K562 (cell line): ENCODE data around the gene FAM177B. TPM values are rescaled to one million over a fixed set of nuclear protein-coding genes. Genes with fewer than 3 reads are reported as not detected.

Experiments
- ARID1B ChIP-seq: fragments of 450-650 bp; IDR thresholded peaks from 2 replicates; pipeline ENCODE4 v1.6.1; 2016; ENCODE audit warnings: antibody characterized with exemption, mild to moderate bottlenecking, inconsistent platforms
- BCOR ChIP-seq: fragments of 450-650 bp; IDR thresholded peaks from 2 replicates; pipeline ENCODE4 v1.6.1; 2016
- CBFB ChIP-seq: sonication (generic); formaldehyde crosslinking; IDR thresholded peaks from 2 replicates; pipeline ENCODE4 v1.4.0; 2020; ENCODE audit warnings: mild to moderate bottlenecking, missing genetic modification reagents
- ETV5 ChIP-seq: sonication (generic); formaldehyde crosslinking; IDR thresholded peaks from 2 replicates; pipeline ENCODE4 v1.4.0; 2020; ENCODE audit warnings: low read depth, mild to moderate bottlenecking, missing genetic modification reagents
- ILF3 ChIP-seq: fragments of 450-650 bp; IDR thresholded peaks from 2 replicates; pipeline ENCODE4 v1.6.1; 2018; ENCODE audit warnings: antibody characterized with exemption, mild to moderate bottlenecking, moderate library complexity, borderline replicate concordance
- KLF13 ChIP-seq: fragments of 450-650 bp; IDR thresholded peaks from 2 replicates; pipeline ENCODE4 v1.6.1; 2016; ENCODE audit warnings: missing genetic modification characterization, low read depth, mild to moderate bottlenecking, missing compliant biosample characterization, moderate library complexity, borderline replicate concordance
- LEF1 ChIP-seq: fragments of 450-650 bp; IDR thresholded peaks from 2 replicates; pipeline ENCODE4 v1.6.1; 2016; ENCODE audit warnings: mild to moderate bottlenecking
- MEIS2 ChIP-seq: fragments of 450-650 bp; IDR thresholded peaks from 2 replicates; pipeline ENCODE4 v1.6.1; 2014; ENCODE audit warnings: mild to moderate bottlenecking; ENCODE audit not compliant: partially characterized antibody
- MYBL2 ChIP-seq, 2 experiments: fragments of 450-650 bp in 1 of 2; sonication (generic) in 1 of 2; formaldehyde crosslinking in 1 of 2; IDR thresholded peaks; 2 replicates each; pipeline versions ENCODE4 v1.6.1 to v1.8.1; 2017 to 2022; ENCODE audit warnings: borderline replicate concordance in 1 of 2, inconsistent platforms in 1 of 2, low read depth in 1 of 2, mild to moderate bottlenecking in 1 of 2, missing genetic modification reagents in 1 of 2, moderate library complexity in 1 of 2
- NCOA2 ChIP-seq, 2 experiments: fragments of 450-650 bp; IDR thresholded peaks; 2 replicates each; pipeline ENCODE4 v1.6.1; 2018; ENCODE audit warnings: mild to moderate bottlenecking in 2 of 2, moderate library complexity in 1 of 2; ENCODE audit not compliant: partially characterized antibody in 2 of 2
- PHF21A ChIP-seq: fragments of 450-650 bp; IDR thresholded peaks from 2 replicates; pipeline ENCODE4 v1.6.1; 2017; ENCODE audit warnings: low read depth, borderline replicate concordance
- POLR2AphosphoS5 ChIP-seq: IDR thresholded peaks from 2 replicates; pipeline ENCODE4 v1.6.1; 2011; ENCODE audit warnings: mild to moderate bottlenecking, low read depth, low read length, moderate library complexity; ENCODE audit not compliant: control insufficient read depth, insufficient read depth
- POU5F1 ChIP-seq: fragments of 150-350 bp; IDR thresholded peaks from 2 replicates; pipeline ENCODE4 v1.6.1; 2014; ENCODE audit warnings: borderline replicate concordance, low read length, low read depth, mild to moderate bottlenecking; ENCODE audit not compliant: partially characterized antibody
- PPARD ChIP-seq: fragments of 250-450 bp; sonication (Bioruptor Pico); IDR thresholded peaks from 2 replicates; pipeline ENCODE4 v1.8.0; 2022; ENCODE audit warnings: inconsistent platforms, mild to moderate bottlenecking, moderate library complexity
- RCOR1 ChIP-seq, 2 experiments: IDR thresholded peaks; 2 replicates each; pipeline ENCODE4 v1.6.1; 2012; ENCODE audit warnings: low read depth in 2 of 2, low read length in 2 of 2, borderline replicate concordance in 1 of 2, improper control_type of control experiment in 1 of 2
- THRAP3 ChIP-seq: fragments of 450-650 bp; IDR thresholded peaks from 2 replicates; pipeline ENCODE4 v1.6.1; 2016; ENCODE audit warnings: mild to moderate bottlenecking, inconsistent platforms, borderline replicate concordance
- ZBTB7A ChIP-seq: IDR thresholded peaks from 2 replicates; pipeline ENCODE4 v1.6.1; 2011; ENCODE audit warnings: low read depth, mild to moderate bottlenecking, low read length, moderate library complexity, borderline replicate concordance; ENCODE audit not compliant: control insufficient read depth
- ZNF217 ChIP-seq: sonication (generic); formaldehyde crosslinking; IDR thresholded peaks from 2 replicates; pipeline ENCODE4 v1.8.0; 2022; ENCODE audit warnings: mild to moderate bottlenecking, missing genetic modification reagents
- ZNF232 ChIP-seq: sonication (generic); formaldehyde crosslinking; IDR thresholded peaks from 2 replicates; pipeline ENCODE4 v1.8.0; 2022; ENCODE audit warnings: mild to moderate bottlenecking, missing genetic modification reagents
- ZNF324 ChIP-seq: fragments of 250-450 bp; sonication (Bioruptor Pico); IDR thresholded peaks from 2 replicates; pipeline ENCODE4 v1.4.0; 2020; ENCODE audit warnings: mild to moderate bottlenecking
- ZNF354B ChIP-seq: fragments of 250-450 bp; sonication (Bioruptor Pico); IDR thresholded peaks from 2 replicates; pipeline ENCODE4 v1.4.0; 2020
- polyA plus RNA-seq, 8 experiments: library from polyadenylated mRNA; depleted of rRNA in 4 of 8; stranded (reverse) in 5 of 8; unstranded in 3 of 8; fragments of >200 nt; fragmentation: Nextera tagmentation in 2 of 8; fragmentation: Illumina TruSeq in 1 of 8; extraction: Ambion mirVana in 2 of 8; extraction: Trizol in 1 of 8; gene quantifications; 2 replicates each; pipeline versions ENCODE4 v1.2.1 to v1.2.3, GENCODE V29; 2011 to 2014; ENCODE audit warnings: inconsistent platforms in 1 of 8, missing spikeins in 1 of 8
- total RNA-seq, 7 experiments: library from RNA; depleted of rRNA in 6 of 7; stranded (reverse); fragments of >200 nt in 6 of 7; fragmentation: Illumina TruSeq in 2 of 7; extraction: Trizol in 2 of 7; gene quantifications; 2 replicates each; pipeline versions ENCODE4 v1.2.1 to v1.2.3, GENCODE V29; 2011 to 2021; ENCODE audit warnings: low replicate concordance in 1 of 7
- TF ChIP-seq, protein P1 (sequence below), 2 experiments: fragments of 450-650 bp in 1 of 2; sonication (generic) in 1 of 2; formaldehyde crosslinking in 1 of 2; IDR thresholded peaks in 1 of 2; conservative IDR thresholded peaks in 1 of 2; 2 replicates each; pipeline versions ENCODE4 v1.6.1 to v1.8.1; 2016 to 2023; ENCODE audit warnings: mild to moderate bottlenecking in 2 of 2, moderate library complexity in 2 of 2, inconsistent platforms in 1 of 2, missing genetic modification reagents in 1 of 2
- TF ChIP-seq, protein P2 (sequence below): fragments of 150-350 bp; conservative IDR thresholded peaks from 2 replicates; pipeline ENCODE4 v1.6.1; 2014; ENCODE audit warnings: low read length
- TF ChIP-seq, protein P3 (sequence below): fragments of 250-450 bp; sonication (Bioruptor Pico); IDR thresholded peaks from 2 replicates; pipeline ENCODE4 v1.5.0; 2021

Gene FAM177B
- total and polyA plus RNA-seq, 9 of the 15 experiments (the other 6 are each of a cell fraction or from before 2014, with no cell fraction given), result not detected

DNA sequence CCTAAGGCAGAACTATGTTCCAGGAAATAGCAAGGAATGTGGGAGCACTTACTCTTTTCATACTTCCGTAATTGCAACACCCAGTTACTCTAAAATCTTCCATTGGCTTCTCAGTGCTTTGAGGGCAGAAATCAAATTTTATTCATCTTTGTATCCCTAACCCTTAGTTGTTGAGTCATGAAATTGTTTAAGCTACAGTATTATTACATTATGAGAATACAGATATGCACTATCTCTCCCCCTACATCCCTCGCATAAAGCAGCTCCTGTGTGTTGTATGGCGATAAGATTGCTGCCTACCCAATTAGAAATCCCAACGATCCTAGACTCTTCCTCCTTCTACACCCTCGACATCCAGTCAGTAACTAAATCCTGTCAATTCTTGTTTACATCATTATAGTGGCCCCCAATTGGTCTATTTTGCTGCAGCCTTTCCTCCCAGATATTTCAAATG, 27.3 kb upstream of the FAM177B start (continued):
- TF ChIP-seq THRAP3, result no peak
- TF ChIP-seq POU5F1, result no peak
- TF ChIP-seq ZNF324 (CRISPR knock-in tag), result no peak
- TF ChIP-seq BCOR, result peak; percentile 67; the same call in 1 of the 2 replicates
- no peak for TF ChIP-seq ETV5 (CRISPR knock-in tag)
- TF ChIP-seq LEF1, result 0 out of 2 replicates have a peak, but pooled peaks have one; percentile 24
- TF ChIP-seq, protein P1, sequence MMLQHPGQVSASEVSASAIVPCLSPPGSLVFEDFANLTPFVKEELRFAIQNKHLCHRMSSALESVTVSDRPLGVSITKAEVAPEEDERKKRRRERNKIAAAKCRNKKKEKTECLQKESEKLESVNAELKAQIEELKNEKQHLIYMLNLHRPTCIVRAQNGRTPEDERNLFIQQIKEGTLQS (IDR thresholded peaks at IDR 0.05), result peak; percentile 60
- TF ChIP-seq, protein P1 (CRISPR knock-in tag; conservative IDR thresholded peaks at IDR 0.05), result no peak
- TF ChIP-seq ARID1B, result peak; percentile 96
- TF ChIP-seq ZNF354B (CRISPR knock-in tag), result no peak
- no peak for TF ChIP-seq KLF13
- TF ChIP-seq PPARD, result no peak
- TF ChIP-seq, protein P2, sequence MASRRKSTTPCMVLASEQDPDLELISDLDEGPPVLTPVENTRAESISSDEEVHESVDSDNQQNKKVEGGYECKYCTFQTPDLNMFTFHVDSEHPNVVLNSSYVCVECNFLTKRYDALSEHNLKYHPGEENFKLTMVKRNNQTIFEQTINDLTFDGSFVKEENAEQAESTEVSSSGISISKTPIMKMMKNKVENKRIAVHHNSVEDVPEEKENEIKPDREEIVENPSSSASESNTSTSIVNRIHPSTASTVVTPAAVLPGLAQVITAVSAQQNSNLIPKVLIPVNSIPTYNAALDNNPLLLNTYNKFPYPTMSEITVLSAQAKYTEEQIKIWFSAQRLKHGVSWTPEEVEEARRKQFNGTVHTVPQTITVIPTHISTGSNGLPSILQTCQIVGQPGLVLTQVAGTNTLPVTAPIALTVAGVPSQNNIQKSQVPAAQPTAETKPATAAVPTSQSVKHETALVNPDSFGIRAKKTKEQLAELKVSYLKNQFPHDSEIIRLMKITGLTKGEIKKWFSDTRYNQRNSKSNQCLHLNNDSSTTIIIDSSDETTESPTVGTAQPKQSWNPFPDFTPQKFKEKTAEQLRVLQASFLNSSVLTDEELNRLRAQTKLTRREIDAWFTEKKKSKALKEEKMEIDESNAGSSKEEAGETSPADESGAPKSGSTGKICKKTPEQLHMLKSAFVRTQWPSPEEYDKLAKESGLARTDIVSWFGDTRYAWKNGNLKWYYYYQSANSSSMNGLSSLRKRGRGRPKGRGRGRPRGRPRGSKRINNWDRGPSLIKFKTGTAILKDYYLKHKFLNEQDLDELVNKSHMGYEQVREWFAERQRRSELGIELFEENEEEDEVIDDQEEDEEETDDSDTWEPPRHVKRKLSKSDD, result no peak
- TF ChIP-seq ZBTB7A, result no peak
- no peak for TF ChIP-seq ILF3
- TF ChIP-seq PHF21A, result 0 out of 2 replicates have a peak, but pooled peaks have one; percentile 25
- peak in 1 of 2 experiments; percentile 45 for TF ChIP-seq NCOA2 (IDR thresholded peaks at IDR 0.05; ENCODE audit: partially characterized antibody in 2 of 2)
- peak; percentile 92 for TF ChIP-seq POLR2AphosphoS5
- TF ChIP-seq ZNF232 (CRISPR knock-in tag), result no peak
- TF ChIP-seq RCOR1 (IDR thresholded peaks at IDR 0.05; ENCODE audit: borderline replicate concordance in 1 of 2, low read depth in 2 of 2, low read length in 2 of 2), result peak; percentile 57 to 99; a peak in 3 of 4 replicates
- no peak for TF ChIP-seq ZNF217 (CRISPR knock-in tag)
- TF ChIP-seq MEIS2, result peak; percentile 12
- TF ChIP-seq, protein P3, sequence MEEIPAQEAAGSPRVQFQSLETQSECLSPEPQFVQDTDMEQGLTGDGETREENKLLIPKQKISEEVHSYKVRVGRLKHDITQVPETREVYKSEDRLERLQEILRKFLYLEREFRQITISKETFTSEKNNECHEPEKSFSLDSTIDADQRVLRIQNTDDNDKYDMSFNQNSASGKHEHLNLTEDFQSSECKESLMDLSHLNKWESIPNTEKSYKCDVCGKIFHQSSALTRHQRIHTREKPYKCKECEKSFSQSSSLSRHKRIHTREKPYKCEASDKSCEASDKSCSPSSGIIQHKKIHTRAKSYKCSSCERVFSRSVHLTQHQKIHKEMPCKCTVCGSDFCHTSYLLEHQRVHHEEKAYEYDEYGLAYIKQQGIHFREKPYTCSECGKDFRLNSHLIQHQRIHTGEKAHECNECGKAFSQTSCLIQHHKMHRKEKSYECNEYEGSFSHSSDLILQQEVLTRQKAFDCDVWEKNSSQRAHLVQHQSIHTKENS, result no peak
- no peak for TF ChIP-seq MYBL2 (IDR thresholded peaks at IDR 0.05; ENCODE audit: low read depth)
- no peak for TF ChIP-seq MYBL2 (CRISPR knock-in tag; IDR thresholded peaks at IDR 0.05; ENCODE audit: borderline replicate concordance)
- no peak for TF ChIP-seq CBFB (CRISPR knock-in tag)
